UCSD-AML1 (cell line): ENCODE measurements around the gene NRROS.
"Not testable (repeated sequence)": the region's sequence is repeated elsewhere in the genome, so short reads cannot be mapped to it uniquely, and the experiment has no call there.

Source experiments
- DNase-seq: peaks from one replicate; lab custom pipeline; 2025; ENCODE audit not compliant: unreplicated experiment; lab: John Stamatoyannopoulos, UW

NRROS gene

DNA sequence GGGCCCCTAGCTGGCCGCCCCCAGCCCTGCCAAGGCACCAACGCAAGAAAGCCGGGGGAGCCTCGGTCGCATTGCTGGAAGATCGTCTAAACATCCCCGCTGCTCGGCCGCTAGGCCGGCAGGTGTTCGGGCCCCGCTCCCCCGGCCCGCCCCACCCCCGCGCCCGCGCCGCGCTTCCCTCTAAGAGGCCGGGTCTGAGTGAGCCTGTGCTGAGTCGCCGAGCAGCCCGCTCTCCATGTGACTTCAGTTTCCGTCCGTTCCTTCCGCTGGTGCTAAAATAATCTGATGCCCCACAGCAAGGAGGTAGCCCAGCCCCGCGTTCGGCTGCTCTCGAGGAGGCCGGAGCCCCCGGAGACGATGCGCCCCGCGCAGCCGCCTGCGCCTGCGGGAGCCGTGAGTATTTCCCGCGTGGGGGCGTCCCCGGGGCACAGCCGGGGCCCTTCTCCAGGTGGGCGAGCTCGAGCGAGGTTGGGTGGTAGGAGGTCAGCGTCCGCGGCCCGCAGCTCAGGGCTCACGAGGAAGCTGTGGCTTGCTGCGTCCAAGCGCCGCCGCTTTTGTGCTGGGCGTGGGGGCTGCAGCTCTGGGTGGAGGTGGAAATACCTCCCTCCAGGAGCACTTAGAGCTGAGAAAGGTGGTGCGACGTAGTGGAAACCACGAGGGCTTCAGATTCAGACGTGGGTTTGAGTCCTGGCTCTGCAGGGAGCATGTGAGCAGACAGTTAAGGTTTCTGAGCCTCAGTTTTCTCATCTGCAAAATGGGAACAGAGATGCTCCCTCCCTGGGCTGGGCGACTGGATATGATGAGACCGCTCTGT, at the start of gene NRROS:
TSS of gene NRROS (plus strand) at position 212 of the 814 bp plus-strand sequence. CDS start 14,846 bp downstream, outside the sequence.
- peak; percentile 86 for DNase-seq

DNA sequence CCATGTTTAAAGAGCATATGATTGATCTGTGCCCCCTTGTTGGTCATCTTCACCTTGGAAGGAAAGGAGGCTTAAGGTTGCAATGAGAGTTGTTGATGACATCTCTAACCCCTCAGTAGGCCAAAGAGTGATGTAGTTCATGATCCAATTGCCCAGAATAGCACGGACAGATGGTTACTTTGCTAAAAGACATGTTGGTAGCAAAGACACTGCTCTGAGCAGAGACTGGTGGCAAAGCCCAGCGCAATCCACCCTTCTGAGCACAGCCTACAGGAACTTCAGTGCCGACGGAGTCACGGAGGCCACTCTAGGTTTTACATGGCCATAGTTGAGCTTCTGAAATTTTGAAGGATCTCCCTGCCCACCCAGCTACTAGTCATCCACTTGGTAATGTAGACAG, 49.2 kb upstream of the NRROS start:
- DNase-seq, result no peak

GRCh38 chr3:196596355-196596754, 43.1 kb upstream of the NRROS start:
- DNase-seq, result no peak

- DNase-seq, result not testable (repeated sequence)
These were observed 41.3 kb upstream of the NRROS start for GRCh38 chr3:196597971-196598733.

DNA sequence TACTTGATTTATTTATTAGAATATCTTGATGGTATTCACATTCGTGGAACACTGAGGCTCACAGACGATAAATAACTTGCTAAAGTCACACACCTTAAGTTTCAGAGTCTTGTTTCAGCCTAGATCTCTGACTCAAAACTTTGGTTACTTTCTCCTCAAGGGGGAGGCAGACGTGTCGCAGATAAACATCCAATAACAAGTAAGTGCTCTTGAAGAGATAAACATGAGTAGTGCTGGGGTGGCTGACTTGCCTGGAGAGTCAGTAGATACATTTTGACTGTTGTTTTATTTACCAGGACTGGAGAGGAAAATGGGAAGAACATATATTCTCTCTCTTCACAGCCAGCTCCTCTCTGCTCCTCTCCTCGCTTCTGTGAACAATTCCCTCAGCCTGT, 39.8 kb upstream of the NRROS start:
- no peak for DNase-seq

- no peak for DNase-seq
These were observed 39.1 kb upstream of the NRROS start for GRCh38 chr3:196600359-196600758.

DNA sequence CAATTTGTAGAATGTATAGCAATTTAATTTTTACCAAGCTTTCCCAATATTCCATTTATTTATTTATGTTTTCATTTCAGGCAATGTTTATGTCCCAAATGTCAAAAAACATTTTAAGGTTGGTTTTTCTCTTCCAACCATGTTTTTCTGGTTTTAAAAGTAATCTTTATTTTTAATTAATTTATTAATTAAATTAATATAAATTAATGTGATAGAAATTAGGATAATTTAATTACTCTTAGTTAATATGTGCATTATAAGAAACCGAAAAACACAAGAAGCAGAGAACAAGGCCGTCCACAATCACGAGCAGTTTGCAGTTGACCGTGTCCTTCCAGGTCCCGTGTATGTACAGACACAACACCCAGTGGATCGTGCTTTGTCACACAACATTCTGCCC, 36.8 kb upstream of the NRROS start:
- no peak for DNase-seq

DNA sequence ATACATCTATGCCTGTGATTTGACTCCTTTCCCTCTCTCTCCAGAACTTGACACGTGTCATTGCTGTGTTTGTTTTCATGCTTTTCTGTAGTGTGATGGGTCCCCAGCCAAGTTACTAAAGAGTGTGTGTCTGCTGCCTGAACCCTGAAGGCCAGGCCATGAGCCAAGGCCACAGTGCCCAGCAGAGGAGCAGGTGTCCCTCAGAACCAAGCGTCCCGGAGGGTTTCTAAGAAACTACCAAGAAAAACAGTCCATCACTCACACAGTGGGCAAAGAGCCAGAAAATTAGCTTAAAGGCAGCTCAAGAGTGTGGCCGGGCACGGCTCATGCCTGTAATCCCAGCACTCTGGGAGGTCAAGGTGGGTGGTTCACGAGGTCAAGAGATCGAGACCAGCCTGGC, 35.8 kb upstream of the NRROS start:
- DNase-seq, result no peak

GRCh38 chr3:196604548-196604947, 34.9 kb upstream of the NRROS start:
- DNase-seq, result no peak

DNA sequence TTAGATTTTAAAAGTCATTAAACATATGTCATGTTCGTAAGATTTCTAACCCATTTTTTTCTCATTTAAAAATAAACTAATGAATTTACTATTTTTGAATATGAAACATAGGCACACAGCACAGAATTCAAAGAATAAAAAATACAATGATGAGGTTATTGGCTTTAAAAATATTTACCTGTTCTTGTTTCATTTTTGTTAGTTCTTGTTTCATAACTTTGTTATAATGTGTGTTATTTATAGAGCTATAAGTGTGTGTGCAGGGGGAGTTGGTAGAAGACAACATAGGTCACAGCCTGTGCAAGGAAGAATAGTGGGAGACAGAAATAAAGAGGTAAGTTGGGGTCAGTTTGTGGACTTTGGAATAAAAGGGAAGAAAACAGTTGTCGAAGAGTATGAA, 30.8 kb upstream of the NRROS start:
- DNase-seq, result no peak

DNA sequence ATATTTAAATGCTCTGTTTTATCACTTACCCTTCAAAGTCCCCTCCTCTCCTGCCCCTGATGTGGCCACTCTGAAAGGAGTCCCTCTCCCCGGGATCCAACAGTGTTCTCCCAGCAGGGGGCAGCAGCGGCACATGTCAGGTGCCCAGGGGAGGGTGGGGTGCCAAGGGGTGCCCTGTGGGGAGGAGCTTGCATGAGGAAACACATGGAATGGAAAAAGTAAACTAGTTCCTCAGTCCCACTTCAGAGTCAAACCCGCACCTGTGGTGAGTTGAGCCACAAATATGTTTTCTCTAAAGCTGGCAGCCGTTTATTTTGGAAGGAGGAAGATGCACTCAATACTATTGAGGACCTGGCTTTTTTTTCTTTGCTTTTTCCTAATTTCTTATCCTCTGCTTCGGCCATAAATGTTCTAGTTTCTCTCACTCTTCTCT, 30.1 kb upstream of the NRROS start:
- peak; percentile 93 for DNase-seq

GRCh38 chr3:196609805-196610515, 29.5 kb upstream of the NRROS start:
- no peak for DNase-seq

GRCh38 chr3:196611761-196612483, 27.6 kb upstream of the NRROS start:
- DNase-seq, result peak; percentile 73

GRCh38 chr3:196615234-196615633, 24.3 kb upstream of the NRROS start:
- DNase-seq, result not testable (repeated sequence)

- DNase-seq, result peak; percentile 21
These were observed 22.2 kb upstream of the NRROS start for GRCh38 chr3:196617256-196617655.

DNA sequence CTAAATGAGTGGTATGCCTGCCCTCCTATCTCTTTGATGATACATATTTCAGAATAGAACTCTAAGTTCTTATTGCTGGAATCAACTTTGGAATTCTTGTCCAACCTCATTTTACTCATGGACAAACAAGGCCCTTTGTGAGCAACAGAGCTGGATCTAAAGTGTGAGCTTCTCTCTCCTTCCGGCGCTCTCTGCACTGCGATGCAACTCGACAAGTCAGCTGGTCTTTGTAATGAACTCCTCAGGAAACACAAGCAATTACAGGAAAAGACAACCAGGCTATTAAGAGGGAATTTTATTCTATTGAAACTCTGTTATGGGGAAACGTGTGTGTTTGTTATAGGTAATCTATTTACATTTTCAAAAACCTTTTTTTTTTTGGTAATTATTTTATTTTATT, 20.3 kb upstream of the NRROS start:
- DNase-seq, result no peak

- DNase-seq, result not testable (repeated sequence)
These were observed 19.9 kb upstream of the NRROS start for GRCh38 chr3:196619627-196620026.

DNA sequence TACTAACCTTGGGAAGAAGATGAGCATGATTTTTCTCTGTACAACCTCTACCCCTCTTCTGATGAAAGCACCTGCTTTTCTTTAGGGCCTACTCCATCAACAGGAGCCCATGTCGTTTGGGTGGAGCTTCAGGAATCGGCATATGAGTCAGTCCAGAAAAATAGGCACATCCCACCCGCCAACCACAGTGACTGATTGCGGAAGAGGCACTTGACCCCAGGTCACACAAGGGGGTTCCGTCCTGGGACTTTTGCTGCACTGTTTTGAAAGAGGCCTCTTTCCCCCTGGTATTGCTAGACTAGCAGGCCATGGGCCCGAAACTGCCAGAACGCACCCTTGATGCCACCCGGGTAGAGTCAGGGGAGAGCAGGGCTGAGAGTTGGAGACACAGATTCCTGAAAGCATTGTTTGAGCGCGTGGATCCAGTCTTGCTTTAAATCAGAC, 19.3 kb upstream of the NRROS start:
- DNase-seq, result no peak

GRCh38 chr3:196620684-196621083, 18.8 kb upstream of the NRROS start:
- no peak for DNase-seq

DNA sequence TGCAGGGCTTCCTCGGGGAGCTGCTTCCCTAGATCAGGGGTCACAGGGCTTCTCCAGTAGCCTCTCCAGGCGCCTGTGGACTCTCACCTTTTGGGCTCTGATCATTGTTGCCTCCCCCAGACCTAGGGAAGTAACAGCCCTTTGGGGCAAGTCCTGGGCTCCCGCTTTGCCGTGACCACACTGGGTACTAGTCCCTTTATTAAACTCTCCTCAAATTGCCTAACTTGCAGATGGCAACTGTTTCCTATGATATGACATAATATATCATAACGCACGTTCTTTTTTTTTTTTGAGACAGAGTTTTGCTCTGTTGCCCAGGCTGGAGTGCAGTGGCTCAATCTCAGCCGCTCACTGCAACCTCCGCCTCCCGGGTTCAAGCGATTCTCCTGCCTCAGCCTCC, 17.9 kb upstream of the NRROS start:
- DNase-seq, result no peak
